Ureter (tissue), 1 donor: ENCODE results near the gene LSM12. TPM values are rescaled to one million over a fixed set of nuclear protein-coding genes. Genes with fewer than 3 reads are reported as not detected.
"Not testable (repeated sequence)": the region's sequence is repeated elsewhere in the genome, so short reads cannot be mapped to it uniquely, and the experiment has no call there.

Source experiments
- DNase-seq: peaks from one replicate; pipeline ENCODE4 v3.0.0-alpha.2; 2020; ENCODE audit warnings: low spot score
- total RNA-seq: library from RNA; stranded (reverse); gene quantifications from one replicate; pipeline ENCODE4 v1.2.4, GENCODE V29; 2023
- donor health status: DM: yes; HTN: yes; CAD: no.

Gene LSM12
- total RNA-seq, 1 donor from 2014 or later: 62.5 TPM

GRCh38 chr17:44076716-44077594 is 10.5 kb upstream of the LSM12 start:
- DNase-seq: no peak

- DNase-seq: no peak
These were observed 9.3 kb upstream of the LSM12 start for GRCh38 chr17:44075598-44076293.

GRCh38 chr17:44074911-44075285 is 8.4 kb upstream of the LSM12 start:
- DNase-seq: no peak

GRCh38 chr17:44074231-44074910 is 7.9 kb upstream of the LSM12 start:
- no peak for DNase-seq

- no peak for DNase-seq
These were observed 5.3 kb upstream of the LSM12 start for GRCh38 chr17:44071772-44072171.

GRCh38 chr17:44071198-44071520 is 4.7 kb upstream of the LSM12 start:
- DNase-seq: no peak

- peak; percentile 94 for DNase-seq
These were observed 4.2 kb upstream of the LSM12 start, which contains the start of gene G6PC3 for GRCh38 chr17:44070455-44071197. TSS of gene G6PC3 (plus strand) at chr17:44070735. CDS start at chr17:44070966, 231 bp downstream.

GRCh38 chr17:44069974-44070454 is 3.5 kb upstream of the LSM12 start:
- DNase-seq: no peak

GRCh38 chr17:44067545-44067940 is 1.1 kb upstream of the LSM12 start:
- no peak for DNase-seq

- no peak for DNase-seq
These were observed 735 bp downstream of the LSM12 start for GRCh38 chr17:44065668-44066203.

- DNase-seq: no peak
These were observed 2.5 kb downstream of the LSM12 start for GRCh38 chr17:44063704-44064639.

- DNase-seq: no peak
These were observed 3.6 kb downstream of the LSM12 start for GRCh38 chr17:44062871-44063270.

GRCh38 chr17:44061446-44061845 is 5.0 kb downstream of the LSM12 start:
- DNase-seq: no peak

GRCh38 chr17:44059101-44059892 is 7.2 kb downstream of the LSM12 start:
- no peak for DNase-seq

- DNase-seq: no peak
These were observed 13.2 kb downstream of the LSM12 start for GRCh38 chr17:44053125-44053872.

- DNase-seq: no peak
These were observed 17.0 kb downstream of the LSM12 start for GRCh38 chr17:44049294-44050060.

GRCh38 chr17:44046893-44047292 is 19.6 kb downstream of the LSM12 start:
- not testable (repeated sequence) for DNase-seq

GRCh38 chr17:44045486-44045885 is 21.0 kb downstream of the LSM12 start:
- no peak for DNase-seq
